ENCODE measurements around the gene SAP30BP. TPM values are rescaled to one million over a fixed set of nuclear protein-coding genes. Genes with fewer than 3 reads are reported as not detected.

SAP30BP gene
- total and polyA plus RNA-seq, 2 of the 13 experiments (the other 11 are each of a cell fraction or from before 2014, with no cell fraction given): 67.7 to 99.4 TPM

DNA sequence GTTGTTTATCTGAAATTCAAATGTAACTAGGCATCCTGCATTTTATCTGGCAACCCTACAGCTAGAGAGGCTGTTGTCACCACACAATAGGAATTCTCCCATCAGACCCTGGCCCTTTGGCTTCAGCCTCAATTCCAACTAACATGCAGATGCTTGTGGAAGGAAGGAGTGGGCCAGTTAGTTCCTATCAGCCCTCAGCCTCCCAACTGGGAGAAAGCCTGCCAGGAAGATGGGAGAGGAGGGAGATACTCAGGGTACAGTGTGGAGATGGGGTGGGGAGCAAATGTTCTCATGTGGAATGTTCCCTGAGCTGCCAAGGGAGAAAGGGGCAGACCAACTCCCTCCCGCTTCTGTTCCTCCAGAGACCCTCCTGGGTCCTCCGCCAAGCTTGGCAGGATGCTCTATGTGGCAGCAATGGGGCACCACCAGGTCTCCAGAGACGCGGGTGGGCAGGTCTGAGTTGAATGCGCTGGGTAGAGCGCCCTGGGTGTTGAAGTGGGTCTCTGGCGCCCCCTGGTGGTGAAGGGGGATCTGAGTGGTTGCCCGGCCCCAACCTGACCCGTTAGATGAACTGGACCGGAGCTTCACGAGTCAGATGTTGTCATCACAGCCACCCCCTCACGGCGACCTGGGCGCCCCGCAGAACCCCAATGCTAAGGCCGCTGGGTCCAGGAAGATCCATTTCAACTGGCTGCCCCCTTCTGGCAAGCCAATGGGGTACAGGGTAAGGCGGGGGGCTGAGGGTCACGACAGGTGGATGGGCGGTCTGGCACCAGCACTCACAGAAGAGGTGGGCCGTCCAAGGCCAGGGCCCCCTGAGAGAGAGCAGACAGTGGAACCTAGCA is 82.6 kb downstream of the SAP30BP start (continued):
- peak; percentile 65; the same call in 1 of the 2 replicates for TF ChIP-seq ZNF501 (CRISPR knock-in tag; IDR thresholded peaks at IDR 0.05)
- peak; percentile 37 for TF ChIP-seq IKZF4 (CRISPR knock-in tag; IDR thresholded peaks at IDR 0.05; ENCODE audit: borderline replicate concordance, low read depth, not compliant biosample characterization)
- no peak for TF ChIP-seq CHCHD3 (CRISPR knock-in tag; IDR thresholded peaks at IDR 0.05)
- TF ChIP-seq IRF2 (CRISPR knock-in tag; IDR thresholded peaks at IDR 0.05): 0 out of 2 replicates have a peak, but pooled peaks have one; percentile 37
- no peak; the same call in 1 of the 2 replicates for TF ChIP-seq ONECUT2 (CRISPR knock-in tag; IDR thresholded peaks at IDR 0.05)
- no peak; the same call in 1 of the 2 replicates for TF ChIP-seq THRA (CRISPR knock-in tag; IDR thresholded peaks at IDR 0.05; ENCODE audit: borderline replicate concordance)
- no peak for TF ChIP-seq GATAD1 (CRISPR knock-in tag; IDR thresholded peaks at IDR 0.05)
- TF ChIP-seq RBFOX2 (IDR thresholded peaks at IDR 0.05; ENCODE audit: low read depth, low read length): no peak
- TF ChIP-seq, protein P1, sequence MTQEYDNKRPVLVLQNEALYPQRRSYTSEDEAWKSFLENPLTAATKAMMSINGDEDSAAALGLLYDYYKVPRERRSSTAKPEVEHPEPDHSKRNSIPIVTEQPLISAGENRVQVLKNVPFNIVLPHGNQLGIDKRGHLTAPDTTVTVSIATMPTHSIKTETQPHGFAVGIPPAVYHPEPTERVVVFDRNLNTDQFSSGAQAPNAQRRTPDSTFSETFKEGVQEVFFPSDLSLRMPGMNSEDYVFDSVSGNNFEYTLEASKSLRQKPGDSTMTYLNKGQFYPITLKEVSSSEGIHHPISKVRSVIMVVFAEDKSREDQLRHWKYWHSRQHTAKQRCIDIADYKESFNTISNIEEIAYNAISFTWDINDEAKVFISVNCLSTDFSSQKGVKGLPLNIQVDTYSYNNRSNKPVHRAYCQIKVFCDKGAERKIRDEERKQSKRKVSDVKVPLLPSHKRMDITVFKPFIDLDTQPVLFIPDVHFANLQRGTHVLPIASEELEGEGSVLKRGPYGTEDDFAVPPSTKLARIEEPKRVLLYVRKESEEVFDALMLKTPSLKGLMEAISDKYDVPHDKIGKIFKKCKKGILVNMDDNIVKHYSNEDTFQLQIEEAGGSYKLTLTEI (CRISPR knock-in tag; conservative IDR thresholded peaks at IDR 0.05): no peak
- TF ChIP-seq NFE2 (CRISPR knock-in tag; IDR thresholded peaks at IDR 0.05): no peak
- no peak for TF ChIP-seq ZNF792 (CRISPR knock-in tag; IDR thresholded peaks at IDR 0.05)
- TF ChIP-seq SIN3A (IDR thresholded peaks at IDR 0.05; ENCODE audit: borderline replicate concordance, low read depth, low read length): peak; percentile 37; the same call in 1 of the 2 replicates
- no peak for TF ChIP-seq NFKBIZ (CRISPR knock-in tag; IDR thresholded peaks at IDR 0.05)
- no peak for TF ChIP-seq SOX5 (CRISPR knock-in tag; IDR thresholded peaks at IDR 0.05; ENCODE audit: borderline replicate concordance)
- TF ChIP-seq CEBPG (CRISPR knock-in tag; IDR thresholded peaks at IDR 0.05): no peak
- no peak for TF ChIP-seq ZNF10 (CRISPR knock-in tag; IDR thresholded peaks at IDR 0.05; ENCODE audit: borderline replicate concordance, low read depth)
- TF ChIP-seq KDM2A (CRISPR knock-in tag; IDR thresholded peaks at IDR 0.05; ENCODE audit: borderline replicate concordance, low read depth): peak; percentile 65; the same call in 1 of the 2 replicates
- no peak for TF ChIP-seq AKNA (CRISPR knock-in tag; IDR thresholded peaks at IDR 0.05; ENCODE audit: borderline replicate concordance)
- no peak for TF ChIP-seq MLX (CRISPR knock-in tag; IDR thresholded peaks at IDR 0.05)
- TF ChIP-seq, protein P2, sequence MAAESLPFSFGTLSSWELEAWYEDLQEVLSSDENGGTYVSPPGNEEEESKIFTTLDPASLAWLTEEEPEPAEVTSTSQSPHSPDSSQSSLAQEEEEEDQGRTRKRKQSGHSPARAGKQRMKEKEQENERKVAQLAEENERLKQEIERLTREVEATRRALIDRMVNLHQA (CRISPR knock-in tag; IDR thresholded peaks at IDR 0.05): no peak
- no peak for TF ChIP-seq ZNF30 (CRISPR knock-in tag; IDR thresholded peaks at IDR 0.05)
